IMR-90 (cell line): ENCODE data around the gene WDFY2. TPM values are rescaled to one million over a fixed set of nuclear protein-coding genes. Genes with fewer than 3 reads are reported as not detected.

Experiments used
- ATAC-seq: fragments of 200-7000 bp; cut with Tn5 transposase; 2 replicates; pipeline ENCODE4 v1.9.1; 2020; ENCODE audit warnings: low read depth, mild to moderate bottlenecking, moderate library complexity
- BruUV-seq: library from RNA; stranded (reverse); fragments of 400-500 nt; replicated peaks from 2 replicates; lab custom pipeline; 2021; lab: Mats Ljungman, UMichigan
- CTCF ChIA-PET: fragments of 300-600 bp; formaldehyde crosslinking; extraction: SDS; loops from one replicate; lab custom pipeline; 2021; ENCODE audit warnings: antibody characterized with exemption; lab: Yijun Ruan, JAX
- POLR2A ChIA-PET: fragments of 300-600 bp; sonication (Branson Sonifier 250); formaldehyde crosslinking; loops from one replicate; lab custom pipeline; 2022; ENCODE audit warnings: antibody characterized with exemption; ENCODE audit not compliant: unreplicated experiment; lab: Charles Lee
- DNase-seq: peaks from one replicate; pipeline ENCODE4 v3.0.0; 2013
- H2AFZ ChIP-seq: replicated peaks from 2 replicates; pipeline ENCODE3; 2013; ENCODE audit warnings: low read length, mild to moderate bottlenecking; ENCODE audit not compliant: poor library complexity
- H2AK5ac ChIP-seq: 2 replicates; pipeline ENCODE4 v1.6.1; 2013; ENCODE audit warnings: low read depth, low read length, inconsistent platforms
- H2AK9ac ChIP-seq: replicated peaks from 2 replicates; pipeline ENCODE3; 2013; ENCODE audit warnings: mild to moderate bottlenecking, low read depth, low read length, moderate library complexity; ENCODE audit not compliant: poor library complexity
- H2BK120ac ChIP-seq: 2 replicates; pipeline ENCODE4 v1.6.1; 2013; ENCODE audit warnings: low read depth, low read length, inconsistent platforms
- H2BK15ac ChIP-seq: 3 replicates; pipeline ENCODE4 v1.6.1; 2013; ENCODE audit warnings: low read depth, low read length, inconsistent platforms
- H2BK20ac ChIP-seq: 2 replicates; pipeline ENCODE4 v1.6.1; 2013; ENCODE audit warnings: low read depth, mild to moderate bottlenecking, inconsistent platforms, low read length, moderate library complexity
- H2BK5ac ChIP-seq: 2 replicates; pipeline ENCODE4 v1.6.1; 2013; ENCODE audit warnings: mild to moderate bottlenecking, low read depth, low read length, inconsistent platforms; ENCODE audit not compliant: poor library complexity, severe bottlenecking
- H3K14ac ChIP-seq: replicated peaks from 2 replicates; pipeline ENCODE4 v1.6.1; 2013; ENCODE audit warnings: low read depth, low read length, inconsistent platforms
- H3K18ac ChIP-seq: 2 replicates; pipeline ENCODE4 v1.6.1; 2013; ENCODE audit warnings: low read depth, low read length, control low read depth
- H3K23ac ChIP-seq: 2 replicates; pipeline ENCODE4 v1.6.1; 2013; ENCODE audit warnings: low read depth, low read length, inconsistent platforms
- H3K27ac ChIP-seq: 2 replicates; pipeline ENCODE4 v1.5.1; 2013; ENCODE audit warnings: mild to moderate bottlenecking, control low read depth, low read length; ENCODE audit not compliant: insufficient read depth
- H3K27me3 ChIP-seq: 2 replicates; pipeline ENCODE4 v1.6.1; 2013; ENCODE audit warnings: low read length; ENCODE audit not compliant: control insufficient read depth, insufficient read depth
- H3K36me3 ChIP-seq: 2 replicates; pipeline ENCODE4 v1.6.1; 2013; ENCODE audit warnings: low read length, mixed read lengths; ENCODE audit not compliant: control insufficient read depth, insufficient read depth
- H3K4ac ChIP-seq: 2 replicates; pipeline ENCODE4 v1.6.1; 2013; ENCODE audit warnings: low read depth, low read length, inconsistent platforms
- H3K4me1 ChIP-seq: 2 replicates; pipeline ENCODE4 v1.6.1; 2013; ENCODE audit warnings: low read length, mixed read lengths; ENCODE audit not compliant: control insufficient read depth, insufficient read depth
- H3K4me2 ChIP-seq: 2 replicates; pipeline ENCODE4 v1.6.1; 2013; ENCODE audit warnings: low read depth, mild to moderate bottlenecking, control low read depth, low read length, moderate library complexity
- H3K4me3 ChIP-seq: 2 replicates; pipeline ENCODE4 v1.5.1; 2013; ENCODE audit warnings: low read depth, mild to moderate bottlenecking, control low read depth, low read length, moderate library complexity; ENCODE audit not compliant: insufficient read depth
- H3K56ac ChIP-seq: 2 replicates; pipeline ENCODE4 v1.6.1; 2013; ENCODE audit warnings: low read length, inconsistent platforms; ENCODE audit not compliant: insufficient read depth; ENCODE audit errors: extremely low read depth
- H3K79me1 ChIP-seq, 2 experiments: 2 replicates each; pipeline ENCODE4 v1.6.1; 2013; ENCODE audit warnings: low read length in 2 of 2, inconsistent platforms in 1 of 2, low read depth in 1 of 2
- H3K9ac ChIP-seq: 2 replicates; pipeline ENCODE4 v1.6.1; 2013; ENCODE audit warnings: low read depth, low read length, control low read depth
- H3K9me1 ChIP-seq: 2 replicates; pipeline ENCODE4 v1.6.1; 2013; ENCODE audit warnings: low read length, inconsistent platforms; ENCODE audit not compliant: insufficient read depth
- H3K9me3 ChIP-seq: 2 replicates; pipeline ENCODE4 v1.6.1; 2013; ENCODE audit warnings: low read length; ENCODE audit not compliant: control insufficient read depth, insufficient read depth
- H4K20me1 ChIP-seq: 2 replicates; pipeline ENCODE4 v1.6.1; 2013; ENCODE audit warnings: low read length, inconsistent platforms; ENCODE audit not compliant: insufficient read depth
- H4K5ac ChIP-seq: 2 replicates; pipeline ENCODE4 v1.6.1; 2013; ENCODE audit warnings: mild to moderate bottlenecking, low read depth, low read length, control low read depth
- H4K8ac ChIP-seq, 2 experiments: 2 replicates each; pipeline ENCODE4 v1.6.1; 2013; ENCODE audit warnings: low read depth in 2 of 2, low read length in 2 of 2, control low read depth in 1 of 2, inconsistent platforms in 1 of 2
- H4K91ac ChIP-seq: 2 replicates; pipeline ENCODE4 v1.6.1; 2013; ENCODE audit warnings: low read depth, low read length, inconsistent platforms; ENCODE audit not compliant: insufficient read depth
- CEBPB ChIP-seq: IDR thresholded peaks from 2 replicates; pipeline ENCODE4 v1.6.1; 2012; ENCODE audit warnings: low read depth, low read length, improper control_type of control experiment
- CHD1 ChIP-seq: IDR thresholded peaks from 2 replicates; pipeline ENCODE4 v1.6.1; 2012; ENCODE audit warnings: low read depth, low read length, improper control_type of control experiment
- CTCF ChIP-seq: conservative IDR thresholded peaks from 2 replicates; pipeline ENCODE4 v1.5.1; 2012; ENCODE audit warnings: mild to moderate bottlenecking, low read depth, low read length, improper control_type of control experiment
- FOS ChIP-seq: fragments of 150-350 bp; IDR thresholded peaks from 2 replicates; pipeline ENCODE4 v1.6.1; 2016; ENCODE audit warnings: low read depth, low read length
- MAFK ChIP-seq: IDR thresholded peaks from 2 replicates; pipeline ENCODE4 v1.6.1; 2012; ENCODE audit warnings: low read depth, low read length, improper control_type of control experiment
- NFE2L2 ChIP-seq: fragments of 150-350 bp; IDR thresholded peaks from 2 replicates; pipeline ENCODE4 v1.6.1; 2016; ENCODE audit warnings: low read depth, mild to moderate bottlenecking, low read length
- POLR2A ChIP-seq: IDR thresholded peaks from 2 replicates; pipeline ENCODE4 v1.6.1; 2012; ENCODE audit warnings: mild to moderate bottlenecking, low read depth, low read length
- RCOR1 ChIP-seq: IDR thresholded peaks from 2 replicates; pipeline ENCODE4 v1.6.1; 2012; ENCODE audit warnings: mild to moderate bottlenecking, low read length, improper control_type of control experiment; ENCODE audit not compliant: insufficient replicate concordance
- SMC3 ChIP-seq: fragments of 150-350 bp; IDR thresholded peaks from 2 replicates; pipeline ENCODE4 v1.6.1; 2016; ENCODE audit warnings: low read depth, mild to moderate bottlenecking, antibody characterized with exemption, low read length, moderate library complexity
- USF2 ChIP-seq: fragments of 150-350 bp; IDR thresholded peaks from 2 replicates; pipeline ENCODE4 v1.6.1; 2017; ENCODE audit warnings: mild to moderate bottlenecking, antibody characterized with exemption, low read length, low read depth
- WGBS, 2 experiments: methylation state at CpG; one replicate each; pipeline versions ENCODE4 v1.1.5 to v1.1.7; 2013; ENCODE audit warnings: missing lambda C conversion rate in 2 of 2; ENCODE audit not compliant: insufficient read length in 1 of 2; ENCODE audit errors: extremely low coverage in 2 of 2; 5-methylcytosine and 5-hydroxymethylcytosine counted together
- dilution Hi-C: fragments of 300-500 bp; cut with HindIII; formaldehyde crosslinking; loops from one replicate; pipeline ENCODE4 v1.14.3; 2018; ENCODE audit warnings: low sequenced_read_pairs; ENCODE audit not compliant: unreplicated experiment
- in situ Hi-C: fragments of 300-500 bp; cut with MboI; formaldehyde crosslinking; loops from 3 replicates; pipeline ENCODE4 v1.14.3; 2019; ENCODE audit warnings: low sequenced_read_pairs, inconsistent platforms, mixed read lengths
- intact Hi-C: fragments of 100-400 bp; cut with micrococcal nuclease; formaldehyde crosslinking; loops from 2 replicates; pipeline ENCODE4 v1.10.0; 2022
- polyA plus RNA-seq, 3 experiments: library from polyadenylated mRNA; depleted of rRNA; stranded (reverse); fragments of >200 nt; gene quantifications; 2 replicates each; pipeline ENCODE4 v1.2.3, GENCODE V29; 2012; ENCODE audit warnings: low replicate concordance in 1 of 3
- total RNA-seq: library from RNA; depleted of rRNA; stranded (reverse); fragments of >200 nt; gene quantifications from 2 replicates; pipeline ENCODE4 v1.2.3, GENCODE V29; 2012
- TF ChIP-seq, protein P1 (sequence below): fragments of 150-350 bp; IDR thresholded peaks from 2 replicates; pipeline ENCODE4 v1.6.1; 2016; ENCODE audit warnings: low read depth, mild to moderate bottlenecking, low read length, moderate library complexity, borderline replicate concordance

The WDFY2 gene
- total and polyA plus RNA-seq, 2 of the 4 experiments (the other 2 are of a cell fraction): 4.3 to 5.4 TPM

GRCh38 chr13:51811920-51812451 is 227.7 kb downstream of the WDFY2 start:
- H3K23ac ChIP-seq: no peak overlapping the region
- no peak overlapping the region for H3K9ac ChIP-seq
- in situ Hi-C loops: loop anchor here (10.0 kb wide), 1 partner anchor 313 kb away; the partner anchor contains the start of gene NEK5
- H3K79me1 ChIP-seq: no peaks in the 10 kb centered on the region
- H2BK15ac ChIP-seq: no peak overlapping the region
- H2AFZ ChIP-seq: no peak overlapping the region
- H3K4ac ChIP-seq: no peak overlapping the region
- no peak overlapping the region for H3K4me3 ChIP-seq
- H3K9me3 ChIP-seq: no peaks in the 10 kb centered on the region
- H2BK120ac ChIP-seq: no peak overlapping the region
- no peak overlapping the region for H3K27ac ChIP-seq
- no peak overlapping the region for H4K5ac ChIP-seq
- H4K8ac ChIP-seq: no peak overlapping the region
- WGBS, 2 experiments: 20% methylated on average over 1 of the region's 4 CpGs; no CpG with 5 or more reads in 1 of the 2 experiments
- H3K9me1 ChIP-seq: peaks cover 4% of the 10 kb centered on the region; the same call in 1 of the 2 replicates
- no peak overlapping the region for H3K14ac ChIP-seq
- no peak overlapping the region for H3K4me2 ChIP-seq
- H3K18ac ChIP-seq: no peak overlapping the region
- H2BK20ac ChIP-seq: no peak overlapping the region
- no peaks in the 10 kb centered on the region for H3K4me1 ChIP-seq
- no peak for DNase-seq
- ChIA-PET CTCF (interaction anchor here (0.8 kb wide), 1 partner anchor 13 kb away, joined by 6 read pairs; no protein-coding TSS in a partner anchor), POLR2A (no interaction called here)
- no peak for ATAC-seq
- no peaks in the 10 kb centered on the region for H3K36me3 ChIP-seq
- no peak overlapping the region for H3K56ac ChIP-seq
- no peak overlapping the region for H2AK5ac ChIP-seq
- H4K20me1 ChIP-seq: no peaks in the 10 kb centered on the region
- dilution Hi-C loops: no loop called here
- H2AK9ac ChIP-seq: no peak overlapping the region
- TF ChIP-seq NFE2L2 (no peak), MAFK (no peak), CHD1 (no peak), SMC3 (no peak), RCOR1 (no peak), USF2 (no peak), FOS (no peak), CTCF (no peak), POLR2A (no peak), CEBPB (no peak)
- TF ChIP-seq, protein P1, sequence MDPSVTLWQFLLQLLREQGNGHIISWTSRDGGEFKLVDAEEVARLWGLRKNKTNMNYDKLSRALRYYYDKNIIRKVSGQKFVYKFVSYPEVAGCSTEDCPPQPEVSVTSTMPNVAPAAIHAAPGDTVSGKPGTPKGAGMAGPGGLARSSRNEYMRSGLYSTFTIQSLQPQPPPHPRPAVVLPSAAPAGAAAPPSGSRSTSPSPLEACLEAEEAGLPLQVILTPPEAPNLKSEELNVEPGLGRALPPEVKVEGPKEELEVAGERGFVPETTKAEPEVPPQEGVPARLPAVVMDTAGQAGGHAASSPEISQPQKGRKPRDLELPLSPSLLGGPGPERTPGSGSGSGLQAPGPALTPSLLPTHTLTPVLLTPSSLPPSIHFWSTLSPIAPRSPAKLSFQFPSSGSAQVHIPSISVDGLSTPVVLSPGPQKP: no peak
- BruUV-seq: no TSS peak
- intact Hi-C loops: loop anchor here (10.0 kb wide), 1 partner anchor 203 kb away; the partner anchor contains the start of genes ALG11 and ATP7B
- H2BK5ac ChIP-seq: no peak overlapping the region
- no peak overlapping the region for H4K91ac ChIP-seq
- H3K27me3 ChIP-seq: peaks cover 13% of the 10 kb centered on the region
